Duodenal mucosa (tissue), 2 donors: ENCODE measurements around the gene ATP4B.

ENCODE experiments used
- H3K27ac ChIP-seq: one replicate; pipeline ENCODE4 v1.7.0; 2013; ENCODE audit warnings: low read depth, low read length
- H3K27me3 ChIP-seq, 2 donors: one replicate each; pipeline ENCODE4 v1.7.0; 2013; ENCODE audit warnings: low read length in 2 of 2, control low read depth in 1 of 2; ENCODE audit not compliant: insufficient read depth in 2 of 2, control insufficient read depth in 1 of 2
- H3K36me3 ChIP-seq, 2 donors: one replicate each; pipeline ENCODE4 v1.7.0; 2013; ENCODE audit warnings: low read length in 2 of 2, control low read depth in 1 of 2; ENCODE audit not compliant: insufficient read depth in 2 of 2, control insufficient read depth in 1 of 2
- H3K4me1 ChIP-seq, 2 donors: one replicate each; pipeline ENCODE4 v1.7.0; 2013; ENCODE audit warnings: low read length in 2 of 2, control low read depth in 1 of 2; ENCODE audit not compliant: insufficient read depth in 2 of 2, control insufficient read depth in 1 of 2
- H3K4me3 ChIP-seq, 2 donors: one replicate each; pipeline ENCODE4 v1.7.0; 2013; ENCODE audit warnings: low read length in 2 of 2, low read depth in 1 of 2
- H3K9ac ChIP-seq, 2 donors: one replicate each; pipeline ENCODE4 v1.7.0; 2013; ENCODE audit warnings: low read length in 2 of 2, low read depth in 1 of 2
- H3K9me3 ChIP-seq, 2 donors: one replicate each; pipeline ENCODE4 v1.7.0; 2013; ENCODE audit warnings: low read length in 2 of 2, control low read depth in 1 of 2; ENCODE audit not compliant: control insufficient read depth in 1 of 2

The ATP4B gene

GRCh38 chr13:113642563-113642962, 15.4 kb downstream of the ATP4B start:
- no peak overlapping the region for H3K9ac ChIP-seq
- H3K4me3 ChIP-seq, result no peak overlapping the region
- H3K4me1 ChIP-seq, result peaks cover 7 to 13% of the 10 kb centered on the region in 2 donors
- no peak overlapping the region for H3K27ac ChIP-seq
- H3K27me3 ChIP-seq, result no peaks in the 10 kb centered on the region
- H3K36me3 ChIP-seq, result peaks cover 17 to 36% of the 10 kb centered on the region in 2 donors
- H3K9me3 ChIP-seq, result no peaks in the 10 kb centered on the region

- no peaks in the 10 kb centered on the region for H3K27me3 ChIP-seq
- no peaks in the 10 kb centered on the region for H3K9me3 ChIP-seq
- no peak overlapping the region for H3K27ac ChIP-seq
- peaks cover 0 to 4% of the 10 kb centered on the region in 2 donors for H3K4me1 ChIP-seq
- peaks cover 28 to 47% of the 10 kb centered on the region in 2 donors for H3K36me3 ChIP-seq
- no peak overlapping the region for H3K4me3 ChIP-seq
- no peak overlapping the region for H3K9ac ChIP-seq
These were observed 16.6 kb downstream of the ATP4B start for GRCh38 chr13:113641426-113641825.

- H3K27me3 ChIP-seq, result no peaks in the 10 kb centered on the region
- H3K36me3 ChIP-seq, result peaks cover 35 to 64% of the 10 kb centered on the region in 2 donors
These were observed 18.3 kb downstream of the ATP4B start for GRCh38 chr13:113639616-113640262.

GRCh38 chr13:113638806-113639205, 19.2 kb downstream of the ATP4B start:
- Histone ChIP-seq H3K4me1 (no peaks in the 10 kb centered on the region), H3K9ac (no peak overlapping the region), H3K36me3 (peaks cover 42 to 73% of the 10 kb centered on the region in 2 donors), H3K9me3 (no peaks in the 10 kb centered on the region), H3K27me3 (no peaks in the 10 kb centered on the region), H3K27ac (no peak overlapping the region), H3K4me3 (no peak overlapping the region)

More at GRCh38 chr13:113639616-113640262, 18.3 kb downstream of the ATP4B start:
- Histone ChIP-seq H3K4me3 (no peak overlapping the region), H3K4me1 (no peaks in the 10 kb centered on the region), H3K9me3 (no peaks in the 10 kb centered on the region), H3K27ac (no peak overlapping the region), H3K9ac (no peak overlapping the region)

- H3K4me3 ChIP-seq, result no peak overlapping the region
- no peaks in the 10 kb centered on the region for H3K4me1 ChIP-seq
- no peak overlapping the region for H3K27ac ChIP-seq
- H3K9me3 ChIP-seq, result no peaks in the 10 kb centered on the region
- no peaks in the 10 kb centered on the region for H3K27me3 ChIP-seq
- peaks cover 44 to 78% of the 10 kb centered on the region in 2 donors for H3K36me3 ChIP-seq
- no peak overlapping the region for H3K9ac ChIP-seq
These were observed 19.7 kb downstream of the ATP4B start for GRCh38 chr13:113638173-113638746.

GRCh38 chr13:113637262-113638160, 20.5 kb downstream of the ATP4B start:
- H3K4me1 ChIP-seq, result no peaks in the 10 kb centered on the region
- H3K9me3 ChIP-seq, result no peaks in the 10 kb centered on the region
- no peak overlapping the region for H3K4me3 ChIP-seq
- no peak overlapping the region for H3K9ac ChIP-seq
- peaks cover 47 to 85% of the 10 kb centered on the region in 2 donors for H3K36me3 ChIP-seq
- H3K27me3 ChIP-seq, result no peaks in the 10 kb centered on the region
- H3K27ac ChIP-seq, result no peak overlapping the region

- H3K4me3 ChIP-seq, result no peak overlapping the region
- H3K9ac ChIP-seq, result no peak overlapping the region
- no peaks in the 10 kb centered on the region for H3K9me3 ChIP-seq
- peaks cover 56 to 92% of the 10 kb centered on the region in 2 donors for H3K36me3 ChIP-seq
- H3K4me1 ChIP-seq, result no peaks in the 10 kb centered on the region
- no peaks in the 10 kb centered on the region for H3K27me3 ChIP-seq
- H3K27ac ChIP-seq, result no peak overlapping the region
These were observed 21.6 kb downstream of the ATP4B start for GRCh38 chr13:113636266-113636963.

- Histone ChIP-seq H3K4me1 (no peaks in the 10 kb centered on the region), H3K9me3 (no peaks in the 10 kb centered on the region), H3K9ac (no peak overlapping the region), H3K36me3 (peaks cover 56 to 97% of the 10 kb centered on the region in 2 donors), H3K4me3 (no peak overlapping the region), H3K27me3 (no peaks in the 10 kb centered on the region), H3K27ac (no peak overlapping the region)
These were observed 22.3 kb downstream of the ATP4B start for GRCh38 chr13:113635709-113636108.

- H3K36me3 ChIP-seq, result peaks cover 56 to 92% of the 10 kb centered on the region in 2 donors
- H3K4me1 ChIP-seq, result no peaks in the 10 kb centered on the region
- H3K27ac ChIP-seq, result no peak overlapping the region
- no peaks in the 10 kb centered on the region for H3K27me3 ChIP-seq
- H3K9me3 ChIP-seq, result no peaks in the 10 kb centered on the region
- H3K4me3 ChIP-seq, result no peak overlapping the region
- H3K9ac ChIP-seq, result no peak overlapping the region
These were observed 23.0 kb downstream of the ATP4B start for GRCh38 chr13:113635048-113635420.
